Tibial nerve (tissue), 4 donors: Measurements from ENCODE around the gene PHYH. TPM values are rescaled to one million over a fixed set of nuclear protein-coding genes. Genes with fewer than 3 reads are reported as not detected.

Experiments
- DNase-seq, 2 donors: peaks; one replicate each; pipeline ENCODE4 v3.0.0-alpha.2; 2019; ENCODE audit warnings: low spot score in 2 of 2
- H3K27ac ChIP-seq, 4 donors: fragments of 200-600 bp; sonication (generic) in 3 of 4; one replicate each; pipeline ENCODE4 v1.5.1; 2017 to 2019; ENCODE audit warnings: mild to moderate bottlenecking in 1 of 4
- H3K27me3 ChIP-seq, 2 donors: fragments of 200-600 bp; sonication (generic) in 1 of 2; one replicate each; pipeline versions ENCODE4 v1.5.1 to v1.6.0; 2017 to 2019
- H3K36me3 ChIP-seq, 3 donors: fragments of 200-600 bp; sonication (generic); one replicate each; pipeline ENCODE4 v1.5.1; 2018 to 2019
- H3K4me1 ChIP-seq, 4 donors: fragments of 200-600 bp; sonication (generic) in 3 of 4; one replicate each; pipeline ENCODE4 v1.5.1; 2017 to 2019
- H3K4me3 ChIP-seq, 4 donors: fragments of 200-600 bp; sonication (generic) in 3 of 4; one replicate each; pipeline ENCODE4 v1.5.1; 2017 to 2019; ENCODE audit warnings: mild to moderate bottlenecking in 1 of 4, moderate library complexity in 1 of 4
- H3K9me3 ChIP-seq, 4 donors: fragments of 200-600 bp; sonication (generic) in 3 of 4; one replicate each; pipeline ENCODE4 v1.5.1; 2017 to 2019
- EP300 ChIP-seq, 2 donors: sonication (generic); formaldehyde crosslinking; IDR thresholded peaks; one replicate each; pipeline ENCODE4 v1.6.1; 2017; ENCODE audit warnings: antibody characterized with exemption in 2 of 2, mild to moderate bottlenecking in 1 of 2
- POLR2A ChIP-seq, 2 donors: fragments of 450-650 bp; IDR thresholded peaks; one replicate each; pipeline ENCODE4 v1.6.1; 2017; ENCODE audit warnings: antibody characterized with exemption in 2 of 2, mild to moderate bottlenecking in 2 of 2, moderate library complexity in 2 of 2
- WGBS, 2 donors: methylation state at CpG; one replicate each; pipeline ENCODE4 v1.1.5; 2018; 5-methylcytosine and 5-hydroxymethylcytosine counted together
- total RNA-seq, 4 donors: library from RNA; depleted of rRNA; stranded (reverse); fragments of >200 nt; gene quantifications; one replicate each; pipeline ENCODE4 v1.1.0, GENCODE V29; 2016
- TF ChIP-seq, protein P1 (sequence below), 5 experiments: fragments of 200-600 bp in 3 of 5; fragments of 450-650 bp in 2 of 5; sonication (generic) in 3 of 5; IDR thresholded peaks; one replicate each; pipeline ENCODE4 v1.5.1; 2016 to 2019; ENCODE audit warnings: antibody characterized with exemption in 5 of 5, mild to moderate bottlenecking in 3 of 5, moderate library complexity in 2 of 5

PHYH gene
- total RNA-seq, 4 donors from 2014 or later: 14.1 to 40.9 (median 32.5) TPM

DNA sequence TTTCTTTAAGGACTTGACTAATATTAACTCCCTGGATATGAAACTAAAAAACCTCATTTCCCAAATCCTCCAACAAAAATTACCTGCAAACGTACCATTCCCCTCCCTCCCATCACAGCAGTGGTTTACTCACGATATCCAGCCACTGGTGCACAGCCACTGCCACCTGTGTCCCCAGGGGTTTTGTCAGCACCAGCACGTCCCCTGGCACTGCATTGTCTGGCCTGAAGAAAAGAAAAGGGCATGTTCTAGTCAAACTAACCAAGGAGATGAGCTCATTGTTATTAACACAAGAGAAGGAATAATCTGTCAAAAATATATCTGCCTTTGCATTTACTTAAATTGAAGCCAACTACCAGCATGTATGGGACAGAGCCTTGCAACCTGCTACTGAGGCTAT lies 29.7 kb upstream of the PHYH start:
- Histone ChIP-seq H3K9me3 (no peaks in the 10 kb centered on the region), H3K4me3 (no peak overlapping the region), H3K36me3 (peaks cover 5 to 94% (median 22%) of the 10 kb centered on the region in 3 donors), H3K4me1 (no peaks in the 10 kb centered on the region), H3K27me3 (no peaks in the 10 kb centered on the region), H3K27ac (no peak overlapping the region)
- WGBS, 2 donors: 89 to 90% methylated on average over 3 of the region's 3 CpGs
- DNase-seq: no peak
- TF ChIP-seq EP300 (IDR thresholded peaks at IDR 0.05) (no peak), POLR2A (IDR thresholded peaks at IDR 0.05) (no peak)
- TF ChIP-seq, protein P1, sequence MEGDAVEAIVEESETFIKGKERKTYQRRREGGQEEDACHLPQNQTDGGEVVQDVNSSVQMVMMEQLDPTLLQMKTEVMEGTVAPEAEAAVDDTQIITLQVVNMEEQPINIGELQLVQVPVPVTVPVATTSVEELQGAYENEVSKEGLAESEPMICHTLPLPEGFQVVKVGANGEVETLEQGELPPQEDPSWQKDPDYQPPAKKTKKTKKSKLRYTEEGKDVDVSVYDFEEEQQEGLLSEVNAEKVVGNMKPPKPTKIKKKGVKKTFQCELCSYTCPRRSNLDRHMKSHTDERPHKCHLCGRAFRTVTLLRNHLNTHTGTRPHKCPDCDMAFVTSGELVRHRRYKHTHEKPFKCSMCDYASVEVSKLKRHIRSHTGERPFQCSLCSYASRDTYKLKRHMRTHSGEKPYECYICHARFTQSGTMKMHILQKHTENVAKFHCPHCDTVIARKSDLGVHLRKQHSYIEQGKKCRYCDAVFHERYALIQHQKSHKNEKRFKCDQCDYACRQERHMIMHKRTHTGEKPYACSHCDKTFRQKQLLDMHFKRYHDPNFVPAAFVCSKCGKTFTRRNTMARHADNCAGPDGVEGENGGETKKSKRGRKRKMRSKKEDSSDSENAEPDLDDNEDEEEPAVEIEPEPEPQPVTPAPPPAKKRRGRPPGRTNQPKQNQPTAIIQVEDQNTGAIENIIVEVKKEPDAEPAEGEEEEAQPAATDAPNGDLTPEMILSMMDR (IDR thresholded peaks at IDR 0.05): no peak

DNA sequence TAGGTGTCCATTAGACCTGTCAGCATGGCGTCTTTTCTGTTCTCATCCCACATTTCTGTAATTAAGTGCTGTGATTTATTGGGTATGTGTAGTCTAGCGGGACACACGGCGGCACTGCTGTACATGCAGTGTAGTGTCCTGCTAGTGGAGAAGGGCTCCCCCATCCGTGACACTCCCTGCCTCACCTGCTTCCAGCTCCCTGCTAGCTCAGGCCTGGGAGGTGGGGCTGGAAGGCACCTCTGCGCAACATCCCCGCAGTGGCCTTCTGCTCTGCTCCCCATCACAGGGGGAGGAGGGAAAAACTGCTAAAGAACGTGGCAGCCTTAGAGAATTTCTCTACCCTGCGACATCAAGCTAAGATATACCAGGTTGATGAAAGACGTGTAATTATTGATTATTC lies 28.7 kb upstream of the PHYH start:
- H3K36me3 ChIP-seq: peaks cover 5 to 94% (median 22%) of the 10 kb centered on the region in 3 donors
- no peaks in the 10 kb centered on the region for H3K4me1 ChIP-seq
- H3K4me3 ChIP-seq: no peak overlapping the region
- no peaks in the 10 kb centered on the region for H3K9me3 ChIP-seq
- H3K27me3 ChIP-seq: no peaks in the 10 kb centered on the region
- no peak overlapping the region for H3K27ac ChIP-seq
- 83 to 91% methylated on average over 10 of the region's 10 CpGs for WGBS, 2 donors
- DNase-seq: no peak
- TF ChIP-seq, protein P1 (IDR thresholded peaks at IDR 0.05): no peak
- no peak for TF ChIP-seq EP300 (IDR thresholded peaks at IDR 0.05)
- no peak for TF ChIP-seq POLR2A (IDR thresholded peaks at IDR 0.05)

DNA sequence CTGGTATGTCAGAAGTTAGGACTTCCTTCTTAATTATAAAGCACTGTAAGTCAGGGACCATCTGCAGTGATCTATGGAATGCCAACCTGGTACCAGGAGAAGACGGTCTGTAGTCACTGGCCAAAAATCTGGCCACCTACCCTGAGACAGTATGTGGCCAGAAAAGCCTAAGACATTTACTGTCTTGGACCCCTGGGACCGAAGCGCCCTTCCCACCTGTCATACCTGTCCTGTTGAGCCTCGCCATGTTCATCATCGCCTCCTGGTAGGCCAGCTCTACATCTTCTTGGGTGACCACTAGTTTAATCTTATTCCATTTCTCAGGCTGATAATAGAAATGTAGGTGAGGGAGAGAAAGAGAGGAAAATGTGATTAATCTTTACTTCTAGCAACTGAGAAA lies 28.3 kb upstream of the PHYH start:
- no peaks in the 10 kb centered on the region for H3K27me3 ChIP-seq
- WGBS, 2 donors: 96 to 100% methylated on average over 4 to 5 of the region's 5 CpGs
- TF ChIP-seq EP300 (IDR thresholded peaks at IDR 0.05) (no peak), POLR2A (IDR thresholded peaks at IDR 0.05) (no peak)
- TF ChIP-seq, protein P1 (IDR thresholded peaks at IDR 0.05): no peak
- no peak overlapping the region for H3K27ac ChIP-seq
- DNase-seq: no peak
- peaks cover 5 to 94% (median 22%) of the 10 kb centered on the region in 3 donors for H3K36me3 ChIP-seq
- no peaks in the 10 kb centered on the region for H3K4me1 ChIP-seq
- H3K4me3 ChIP-seq: no peak overlapping the region
- no peaks in the 10 kb centered on the region for H3K9me3 ChIP-seq

DNA sequence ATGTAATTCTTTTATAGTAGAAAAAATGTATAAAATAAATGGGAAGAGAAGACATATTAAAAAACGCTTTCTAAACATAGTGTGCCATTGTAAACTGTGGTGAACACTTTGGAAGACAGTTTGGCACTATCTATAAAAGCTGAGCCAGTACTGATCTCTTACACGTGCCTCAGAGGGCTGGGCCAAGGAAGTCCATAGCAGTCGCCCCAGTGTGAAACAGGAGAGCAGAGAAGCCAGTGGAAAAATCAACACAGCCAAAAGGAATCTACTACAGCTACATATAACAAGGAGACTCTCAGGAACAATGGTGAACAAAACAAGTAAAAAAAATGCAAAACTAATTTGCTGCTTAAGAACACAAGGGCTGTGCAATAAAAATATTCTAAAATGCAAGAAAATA lies 27.7 kb upstream of the PHYH start:
- Histone ChIP-seq H3K27ac (no peak overlapping the region), H3K27me3 (no peaks in the 10 kb centered on the region), H3K9me3 (no peaks in the 10 kb centered on the region), H3K36me3 (peaks cover 5 to 94% (median 18%) of the 10 kb centered on the region in 3 donors), H3K4me1 (no peaks in the 10 kb centered on the region), H3K4me3 (no peak overlapping the region)
- DNase-seq: no peak
- TF ChIP-seq EP300 (IDR thresholded peaks at IDR 0.05): no peak
- TF ChIP-seq, protein P1 (IDR thresholded peaks at IDR 0.05): no peak
- TF ChIP-seq POLR2A (IDR thresholded peaks at IDR 0.05): no peak
- WGBS, 2 donors: 28 to 31% methylated on average over 3 of the region's 3 CpGs

DNA sequence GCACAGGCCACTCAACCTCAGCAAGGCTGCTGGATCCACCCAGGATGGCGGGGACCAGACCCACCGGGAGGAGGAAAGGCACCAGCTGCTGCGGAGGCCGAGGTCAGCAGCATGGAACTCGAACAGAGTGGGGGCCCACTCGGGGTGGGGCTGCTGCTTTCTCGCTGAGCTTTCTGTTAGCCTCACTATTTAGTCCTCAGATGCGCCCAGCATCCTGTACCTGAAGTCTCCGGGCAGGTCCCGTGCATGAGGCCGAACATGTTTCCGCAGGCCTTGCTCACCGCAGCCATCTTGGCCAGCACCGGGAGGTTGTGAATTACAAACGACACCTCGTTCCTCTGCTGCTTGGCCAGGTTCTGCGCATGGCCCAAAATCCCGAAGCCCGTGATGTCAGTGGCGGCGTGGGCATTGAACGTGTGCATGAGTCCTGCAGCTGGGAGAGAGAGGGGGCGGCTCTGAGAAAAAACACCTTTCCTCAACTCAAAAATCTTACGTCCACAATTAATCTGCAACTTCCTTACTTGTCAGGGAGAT lies 22.8 kb upstream of the PHYH start:
- no peak for DNase-seq
- Histone ChIP-seq H3K4me3 (no peak overlapping the region), H3K27ac (no peak overlapping the region), H3K9me3 (no peaks in the 10 kb centered on the region), H3K4me1 (no peaks in the 10 kb centered on the region), H3K27me3 (no peaks in the 10 kb centered on the region), H3K36me3 (peaks cover 0 to 89% (median 0%) of the 10 kb centered on the region in 3 donors)
- TF ChIP-seq POLR2A (IDR thresholded peaks at IDR 0.05) (no peak), EP300 (IDR thresholded peaks at IDR 0.05) (no peak)
- TF ChIP-seq, protein P1 (IDR thresholded peaks at IDR 0.05): no peak
- WGBS, 2 donors: 95% methylated on average over 24 of the region's 24 CpGs
